ENCODE results near the gene ATP1A4. TPM values are rescaled to one million over a fixed set of nuclear protein-coding genes. Genes with fewer than 3 reads are reported as not detected.

The ATP1A4 gene
- polyA plus RNA-seq, 3 donors, result 1.00 to 16.0 TPM; not detected in 1

- no peaks in the 10 kb centered on the region for H3K36me3 Mint-ChIP-seq
- Histone ChIP-seq H3K4me2 (replicated peaks; ENCODE audit: extremely low read depth, low read length, poor library complexity, severe bottlenecking) (no peak overlapping the region), H3K4me1 (ENCODE audit: control insufficient read depth in 1 of 2, insufficient read depth in 2 of 2, low read length in 2 of 2) (peaks cover 30 to 31% of the 10 kb centered on the region in 2 donors), H3K27me3 (ENCODE audit: control insufficient read depth in 2 of 2, insufficient read depth in 2 of 2, low read length in 2 of 2) (no peaks in the 10 kb centered on the region), H2AFZ (ENCODE audit: insufficient read depth, low read depth, low read length, poor library complexity, severe bottlenecking) (no peak overlapping the region), H4K20me1 (ENCODE audit: insufficient read depth, low read length) (no peaks in the 10 kb centered on the region), H3K9me3 (replicated peaks in 1 of 2; ENCODE audit: control insufficient read depth in 1 of 2, insufficient read depth in 1 of 2, low read length in 2 of 2) (no peaks in the 10 kb centered on the region), H3K4me3 (replicated peaks in 1 of 3; ENCODE audit: low read depth in 2 of 3, low read length in 3 of 3) (no peak overlapping the region), H3K9ac (ENCODE audit: insufficient read depth, low read length, poor library complexity, severe bottlenecking) (no peak overlapping the region), H3K27ac (ENCODE audit: low read depth in 1 of 2, low read length in 2 of 2) (no peak overlapping the region), H3K36me3 (replicated peaks in 1 of 2; ENCODE audit: control insufficient read depth in 1 of 2, insufficient read depth in 2 of 2, low read length in 2 of 2) (no peaks in the 10 kb centered on the region), H3K79me2 (ENCODE audit: insufficient read depth, low read length) (no peaks in the 10 kb centered on the region)
- intact Hi-C loops (cut with micrococcal nuclease), result no loop called here
- TF ChIP-seq CTCF (IDR thresholded peaks at IDR 0.05), result no peak
- no peak overlapping the region for H3K4me3 Mint-ChIP-seq
- WGBS (ENCODE audit: insufficient coverage), result 88% methylated on average over 1 of the region's 3 CpGs
- H3K27me3 Mint-ChIP-seq (ENCODE audit: low read depth in 3 of 3), result peaks cover 0 to 6% (median 1%) of the 10 kb centered on the region in 3 donors
- no peak overlapping the region for H3K27ac Mint-ChIP-seq
- DNase-seq, result no peak
- H3K4me1 Mint-ChIP-seq, result peaks cover 27% of the 10 kb centered on the region
- no peaks in the 10 kb centered on the region for H3K9me3 Mint-ChIP-seq
Measured at GRCh38 chr1:160158031-160158430, 6.6 kb downstream of the ATP1A4 start.

GRCh38 chr1:160158534-160158933, 7.1 kb downstream of the ATP1A4 start:
- peaks cover 0 to 6% (median 1%) of the 10 kb centered on the region in 3 donors for H3K27me3 Mint-ChIP-seq (ENCODE audit: low read depth in 3 of 3)
- H3K27ac ChIP-seq (ENCODE audit: low read depth in 1 of 2, low read length in 2 of 2), result no peak overlapping the region
- no peak for DNase-seq
- no peaks in the 10 kb centered on the region for H3K36me3 Mint-ChIP-seq
- no peaks in the 10 kb centered on the region for H3K79me2 ChIP-seq (ENCODE audit: insufficient read depth, low read length)
- no peak overlapping the region for H3K27ac Mint-ChIP-seq
- no peaks in the 10 kb centered on the region for H3K36me3 ChIP-seq (replicated peaks in 1 of 2; ENCODE audit: control insufficient read depth in 1 of 2, insufficient read depth in 2 of 2, low read length in 2 of 2)
- H3K9ac ChIP-seq (ENCODE audit: insufficient read depth, low read length, poor library complexity, severe bottlenecking), result no peak overlapping the region
- H3K4me3 ChIP-seq (replicated peaks in 1 of 3; ENCODE audit: low read depth in 2 of 3, low read length in 3 of 3), result no peak overlapping the region
- no peaks in the 10 kb centered on the region for H3K27me3 ChIP-seq (ENCODE audit: control insufficient read depth in 2 of 2, insufficient read depth in 2 of 2, low read length in 2 of 2)
- H4K20me1 ChIP-seq (ENCODE audit: insufficient read depth, low read length), result no peaks in the 10 kb centered on the region
- H3K4me3 Mint-ChIP-seq, result no peak overlapping the region
- no peaks in the 10 kb centered on the region for H3K9me3 Mint-ChIP-seq
- peaks cover 35 to 36% of the 10 kb centered on the region in 2 donors for H3K4me1 ChIP-seq (ENCODE audit: control insufficient read depth in 1 of 2, insufficient read depth in 2 of 2, low read length in 2 of 2)
- intact Hi-C loops (cut with micrococcal nuclease), result no loop called here
- no CpG with 5 or more reads among the region's 4 CpGs for WGBS (ENCODE audit: insufficient coverage)
- H3K9me3 ChIP-seq (replicated peaks in 1 of 2; ENCODE audit: control insufficient read depth in 1 of 2, insufficient read depth in 1 of 2, low read length in 2 of 2), result no peaks in the 10 kb centered on the region
- H2AFZ ChIP-seq (ENCODE audit: insufficient read depth, low read depth, low read length, poor library complexity, severe bottlenecking), result no peak overlapping the region
- TF ChIP-seq CTCF (IDR thresholded peaks at IDR 0.05), result no peak
- no peak overlapping the region for H3K4me2 ChIP-seq (replicated peaks; ENCODE audit: extremely low read depth, low read length, poor library complexity, severe bottlenecking)
- H3K4me1 Mint-ChIP-seq, result peaks cover 32% of the 10 kb centered on the region
